Measurements from ENCODE around the gene EPYC.

Gene EPYC

DNA sequence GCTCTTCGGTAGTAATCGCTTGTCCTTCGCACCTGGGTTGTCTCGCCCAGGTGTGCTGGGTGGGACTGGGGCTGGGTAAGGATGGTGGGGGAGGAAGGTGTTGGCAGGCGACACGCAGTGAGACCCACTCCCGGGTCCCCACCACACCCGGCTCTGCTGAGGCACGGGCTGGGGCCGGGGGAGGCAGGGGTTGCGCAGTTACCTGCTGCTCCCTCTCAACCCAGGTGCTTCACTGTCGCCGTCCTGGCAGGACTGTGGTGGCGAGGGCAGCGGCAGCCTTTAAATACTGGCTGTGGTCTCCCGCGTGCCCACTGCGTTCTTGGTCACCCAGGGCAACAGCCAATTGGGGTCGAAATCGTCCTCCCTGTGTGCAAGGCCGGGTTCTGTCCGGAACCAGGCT is 49.9 kb downstream of the EPYC start, which contains the start of gene CCER1 (continued):
- TF ChIP-seq, protein P1, sequence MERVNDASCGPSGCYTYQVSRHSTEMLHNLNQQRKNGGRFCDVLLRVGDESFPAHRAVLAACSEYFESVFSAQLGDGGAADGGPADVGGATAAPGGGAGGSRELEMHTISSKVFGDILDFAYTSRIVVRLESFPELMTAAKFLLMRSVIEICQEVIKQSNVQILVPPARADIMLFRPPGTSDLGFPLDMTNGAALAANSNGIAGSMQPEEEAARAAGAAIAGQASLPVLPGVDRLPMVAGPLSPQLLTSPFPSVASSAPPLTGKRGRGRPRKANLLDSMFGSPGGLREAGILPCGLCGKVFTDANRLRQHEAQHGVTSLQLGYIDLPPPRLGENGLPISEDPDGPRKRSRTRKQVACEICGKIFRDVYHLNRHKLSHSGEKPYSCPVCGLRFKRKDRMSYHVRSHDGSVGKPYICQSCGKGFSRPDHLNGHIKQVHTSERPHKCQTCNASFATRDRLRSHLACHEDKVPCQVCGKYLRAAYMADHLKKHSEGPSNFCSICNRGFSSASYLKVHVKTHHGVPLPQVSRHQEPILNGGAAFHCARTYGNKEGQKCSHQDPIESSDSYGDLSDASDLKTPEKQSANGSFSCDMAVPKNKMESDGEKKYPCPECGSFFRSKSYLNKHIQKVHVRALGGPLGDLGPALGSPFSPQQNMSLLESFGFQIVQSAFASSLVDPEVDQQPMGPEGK (CRISPR knock-in tag; IDR thresholded peaks at IDR 0.05; ENCODE audit: borderline replicate concordance): no peak
- TF ChIP-seq TOX (CRISPR knock-in tag; IDR thresholded peaks at IDR 0.05; ENCODE audit: borderline replicate concordance): no peak

DNA sequence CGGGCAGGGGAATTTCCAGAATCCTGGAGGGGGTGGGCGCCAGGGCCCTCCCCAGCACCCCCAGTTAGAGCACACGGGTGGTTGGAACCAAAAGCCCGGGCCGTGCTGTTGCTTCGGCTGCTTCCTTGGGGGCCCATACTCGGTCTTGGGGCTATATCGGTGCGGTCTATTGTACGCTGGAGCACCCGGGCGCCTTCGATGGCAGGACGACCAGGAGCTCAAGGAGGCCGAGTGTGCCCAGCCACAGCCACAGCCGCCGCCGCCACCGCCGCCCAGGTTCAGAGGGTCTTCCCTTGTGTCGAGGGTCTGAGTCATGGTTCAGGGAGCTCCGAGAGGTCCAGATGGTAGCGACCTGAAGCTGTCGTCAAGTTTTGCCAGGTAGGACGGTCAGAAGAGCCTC is 50.3 kb downstream of the EPYC start:
- TF ChIP-seq PPARA (CRISPR knock-in tag; IDR thresholded peaks at IDR 0.05; ENCODE audit: borderline replicate concordance) (no peak), ZNF8 (CRISPR knock-in tag; IDR thresholded peaks at IDR 0.05) (no peak), TCF4 (CRISPR knock-in tag; IDR thresholded peaks at IDR 0.05; ENCODE audit: borderline replicate concordance) (no peak), ZFP3 (CRISPR knock-in tag; IDR thresholded peaks at IDR 0.05) (no peak), ESRRG (CRISPR knock-in tag; IDR thresholded peaks at IDR 0.05) (no peak), BACH2 (CRISPR knock-in tag; IDR thresholded peaks at IDR 0.05; ENCODE audit: borderline replicate concordance) (no peak), GLIS3 (CRISPR knock-in tag; IDR thresholded peaks at IDR 0.05) (no peak), CSDC2 (CRISPR knock-in tag; IDR thresholded peaks at IDR 0.05) (no peak), ZFP30 (CRISPR knock-in tag; IDR thresholded peaks at IDR 0.05) (no peak), RARB (CRISPR knock-in tag; IDR thresholded peaks at IDR 0.05) (no peak), ARNTL (CRISPR knock-in tag; IDR thresholded peaks at IDR 0.05; ENCODE audit: borderline replicate concordance, low read depth) (no peak), ZC3H10 (CRISPR knock-in tag; IDR thresholded peaks at IDR 0.05) (no peak), ISL1 (CRISPR knock-in tag; IDR thresholded peaks at IDR 0.05) (no peak), TOX (CRISPR knock-in tag; IDR thresholded peaks at IDR 0.05; ENCODE audit: borderline replicate concordance) (no peak), ZNF70 (CRISPR knock-in tag; IDR thresholded peaks at IDR 0.05) (no peak)
- TF ChIP-seq, protein P1 (CRISPR knock-in tag; IDR thresholded peaks at IDR 0.05; ENCODE audit: borderline replicate concordance): no peak
- TF ChIP-seq, protein P2, sequence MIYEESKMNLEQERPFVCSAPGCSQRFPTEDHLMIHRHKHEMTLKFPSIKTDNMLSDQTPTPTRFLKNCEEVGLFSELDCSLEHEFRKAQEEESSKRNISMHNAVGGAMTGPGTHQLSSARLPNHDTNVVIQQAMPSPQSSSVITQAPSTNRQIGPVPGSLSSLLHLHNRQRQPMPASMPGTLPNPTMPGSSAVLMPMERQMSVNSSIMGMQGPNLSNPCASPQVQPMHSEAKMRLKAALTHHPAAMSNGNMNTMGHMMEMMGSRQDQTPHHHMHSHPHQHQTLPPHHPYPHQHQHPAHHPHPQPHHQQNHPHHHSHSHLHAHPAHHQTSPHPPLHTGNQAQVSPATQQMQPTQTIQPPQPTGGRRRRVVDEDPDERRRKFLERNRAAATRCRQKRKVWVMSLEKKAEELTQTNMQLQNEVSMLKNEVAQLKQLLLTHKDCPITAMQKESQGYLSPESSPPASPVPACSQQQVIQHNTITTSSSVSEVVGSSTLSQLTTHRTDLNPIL (CRISPR knock-in tag; IDR thresholded peaks at IDR 0.05; ENCODE audit: low read depth): no peak
- TF ChIP-seq, protein P3, sequence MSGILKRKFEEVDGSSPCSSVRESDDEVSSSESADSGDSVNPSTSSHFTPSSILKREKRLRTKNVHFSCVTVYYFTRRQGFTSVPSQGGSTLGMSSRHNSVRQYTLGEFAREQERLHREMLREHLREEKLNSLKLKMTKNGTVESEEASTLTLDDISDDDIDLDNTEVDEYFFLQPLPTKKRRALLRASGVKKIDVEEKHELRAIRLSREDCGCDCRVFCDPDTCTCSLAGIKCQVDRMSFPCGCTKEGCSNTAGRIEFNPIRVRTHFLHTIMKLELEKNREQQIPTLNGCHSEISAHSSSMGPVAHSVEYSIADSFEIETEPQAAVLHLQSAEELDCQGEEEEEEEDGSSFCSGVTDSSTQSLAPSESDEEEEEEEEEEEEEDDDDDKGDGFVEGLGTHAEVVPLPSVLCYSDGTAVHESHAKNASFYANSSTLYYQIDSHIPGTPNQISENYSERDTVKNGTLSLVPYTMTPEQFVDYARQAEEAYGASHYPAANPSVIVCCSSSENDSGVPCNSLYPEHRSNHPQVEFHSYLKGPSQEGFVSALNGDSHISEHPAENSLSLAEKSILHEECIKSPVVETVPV (CRISPR knock-in tag; IDR thresholded peaks at IDR 0.05): no peak
- TF ChIP-seq, protein P4, sequence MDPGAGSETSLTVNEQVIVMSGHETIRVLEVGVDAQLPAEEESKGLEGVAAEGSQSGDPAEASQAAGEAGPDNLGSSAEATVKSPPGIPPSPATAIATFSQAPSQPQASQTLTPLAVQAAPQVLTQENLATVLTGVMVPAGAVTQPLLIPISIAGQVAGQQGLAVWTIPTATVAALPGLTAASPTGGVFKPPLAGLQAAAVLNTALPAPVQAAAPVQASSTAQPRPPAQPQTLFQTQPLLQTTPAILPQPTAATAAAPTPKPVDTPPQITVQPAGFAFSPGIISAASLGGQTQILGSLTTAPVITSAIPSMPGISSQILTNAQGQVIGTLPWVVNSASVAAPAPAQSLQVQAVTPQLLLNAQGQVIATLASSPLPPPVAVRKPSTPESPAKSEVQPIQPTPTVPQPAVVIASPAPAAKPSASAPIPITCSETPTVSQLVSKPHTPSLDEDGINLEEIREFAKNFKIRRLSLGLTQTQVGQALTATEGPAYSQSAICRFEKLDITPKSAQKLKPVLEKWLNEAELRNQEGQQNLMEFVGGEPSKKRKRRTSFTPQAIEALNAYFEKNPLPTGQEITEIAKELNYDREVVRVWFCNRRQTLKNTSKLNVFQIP (CRISPR knock-in tag; IDR thresholded peaks at IDR 0.05; ENCODE audit: borderline replicate concordance, low read depth): no peak
- TF ChIP-seq, protein P5, sequence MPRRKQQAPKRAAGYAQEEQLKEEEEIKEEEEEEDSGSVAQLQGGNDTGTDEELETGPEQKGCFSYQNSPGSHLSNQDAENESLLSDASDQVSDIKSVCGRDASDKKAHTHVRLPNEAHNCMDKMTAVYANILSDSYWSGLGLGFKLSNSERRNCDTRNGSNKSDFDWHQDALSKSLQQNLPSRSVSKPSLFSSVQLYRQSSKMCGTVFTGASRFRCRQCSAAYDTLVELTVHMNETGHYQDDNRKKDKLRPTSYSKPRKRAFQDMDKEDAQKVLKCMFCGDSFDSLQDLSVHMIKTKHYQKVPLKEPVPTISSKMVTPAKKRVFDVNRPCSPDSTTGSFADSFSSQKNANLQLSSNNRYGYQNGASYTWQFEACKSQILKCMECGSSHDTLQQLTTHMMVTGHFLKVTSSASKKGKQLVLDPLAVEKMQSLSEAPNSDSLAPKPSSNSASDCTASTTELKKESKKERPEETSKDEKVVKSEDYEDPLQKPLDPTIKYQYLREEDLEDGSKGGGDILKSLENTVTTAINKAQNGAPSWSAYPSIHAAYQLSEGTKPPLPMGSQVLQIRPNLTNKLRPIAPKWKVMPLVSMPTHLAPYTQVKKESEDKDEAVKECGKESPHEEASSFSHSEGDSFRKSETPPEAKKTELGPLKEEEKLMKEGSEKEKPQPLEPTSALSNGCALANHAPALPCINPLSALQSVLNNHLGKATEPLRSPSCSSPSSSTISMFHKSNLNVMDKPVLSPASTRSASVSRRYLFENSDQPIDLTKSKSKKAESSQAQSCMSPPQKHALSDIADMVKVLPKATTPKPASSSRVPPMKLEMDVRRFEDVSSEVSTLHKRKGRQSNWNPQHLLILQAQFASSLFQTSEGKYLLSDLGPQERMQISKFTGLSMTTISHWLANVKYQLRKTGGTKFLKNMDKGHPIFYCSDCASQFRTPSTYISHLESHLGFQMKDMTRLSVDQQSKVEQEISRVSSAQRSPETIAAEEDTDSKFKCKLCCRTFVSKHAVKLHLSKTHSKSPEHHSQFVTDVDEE (CRISPR knock-in tag; IDR thresholded peaks at IDR 0.05): no peak

More for the DNA sequence above, 50.3 kb downstream of the EPYC start:
- no peak for ATAC-seq

All from SK-N-SH treated with all-trans-retinoic acid at 6 μM for 48 hours (cell line).